ENCODE results near the gene TFR2.

TFR2 gene

GRCh38 chr7:100570954-100571828 is 70.2 kb downstream of the TFR2 start:
- DNase-seq, result no peak

Data from activated CD8-positive, alpha-beta memory T cell treated with anti-CD3 and anti-CD28 coated beads for 24 hours (primary cell).